K562 treated with DMSO at 1 percent for 4 hours (cell line): ENCODE data around the gene SCYGR8. TPM values are rescaled to one million over a fixed set of nuclear protein-coding genes. Genes with fewer than 3 reads are reported as not detected.

Experiments used
- total RNA-seq: library from RNA; unstranded; fragments of 300-600 nt; gene quantifications from 2 replicates; pipeline ENCODE4 v1.2.3, GENCODE V29; 2022; ENCODE audit not compliant: insufficient read depth

Gene SCYGR8, protein sequence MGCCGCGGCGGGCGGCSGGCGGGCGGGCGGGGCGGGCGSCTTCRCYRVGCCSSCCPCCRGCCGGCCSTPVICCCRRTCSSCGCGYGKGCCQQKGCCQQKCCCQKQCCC
- not detected in 2 replicates for total RNA-seq

DNA sequence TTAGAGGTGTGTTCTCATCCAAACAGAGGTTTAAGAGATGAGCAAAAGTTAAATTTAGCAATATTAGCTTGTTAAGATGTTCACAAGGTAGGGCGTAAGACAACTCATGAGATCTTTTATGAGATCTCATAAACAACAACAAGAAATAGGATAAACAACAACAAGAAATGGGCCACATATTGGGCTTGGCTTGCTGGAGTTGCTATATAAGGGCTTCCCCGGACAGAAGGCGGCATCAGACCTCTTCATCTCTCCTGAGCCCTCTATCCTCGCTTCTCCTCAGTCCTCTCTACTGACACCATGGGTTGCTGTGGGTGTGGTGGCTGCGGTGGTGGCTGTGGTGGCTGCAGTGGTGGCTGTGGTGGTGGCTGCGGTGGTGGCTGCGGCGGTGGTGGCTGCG lies at the start of gene SCYGR8:
SCYGR8 (plus strand) TSS at position 301 of the 400 bp plus-strand sequence; CDS start at position 301, 0 bp downstream.

DNA sequence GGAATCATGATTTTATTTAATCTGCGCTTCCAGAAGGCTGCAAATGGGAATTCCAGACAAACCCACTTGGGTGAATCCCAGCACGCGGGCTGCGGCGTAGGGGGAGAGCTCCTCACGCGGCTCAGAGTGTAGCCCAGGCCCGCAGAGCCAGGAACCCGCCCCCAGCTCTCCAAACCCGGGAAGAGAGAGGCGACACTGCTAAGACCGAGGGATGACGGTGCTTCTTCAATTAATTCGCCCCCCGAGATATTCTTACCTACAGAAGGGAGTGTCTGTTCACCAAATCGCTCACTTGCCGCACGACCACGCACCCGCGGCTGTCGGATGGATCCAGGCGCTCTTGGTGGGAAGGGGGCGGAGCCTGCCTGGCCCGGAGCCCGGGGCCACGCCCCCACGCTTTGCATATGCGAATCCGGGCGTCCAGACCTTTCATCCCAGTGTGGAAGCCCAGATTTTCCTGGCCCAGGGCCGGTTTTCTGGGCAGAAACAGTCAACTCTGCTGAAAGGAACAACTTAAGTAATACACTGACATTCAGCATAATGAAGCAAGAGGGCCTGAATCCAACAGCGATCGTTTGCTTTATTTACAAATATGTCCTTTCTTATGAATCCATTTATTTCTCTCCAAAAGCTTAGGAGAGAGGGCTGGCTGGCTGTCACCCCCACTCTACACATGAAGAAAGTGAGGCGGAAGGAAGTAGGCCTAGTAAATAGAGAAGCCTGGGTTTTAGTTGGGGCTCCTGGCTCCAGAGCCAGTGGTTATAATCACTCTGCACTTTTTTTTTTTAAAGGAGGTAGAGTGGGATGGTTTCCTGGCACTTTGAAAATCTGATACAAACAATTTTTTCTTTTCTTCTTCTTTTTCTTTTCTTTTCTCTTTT lies 27.8 kb upstream of the SCYGR8 start, which contains the start of gene SLC19A3:
SLC19A3 (minus strand) TSS at position 342 of the 881 bp plus-strand sequence. CDS start 15,710 bp downstream, outside the sequence.

DNA sequence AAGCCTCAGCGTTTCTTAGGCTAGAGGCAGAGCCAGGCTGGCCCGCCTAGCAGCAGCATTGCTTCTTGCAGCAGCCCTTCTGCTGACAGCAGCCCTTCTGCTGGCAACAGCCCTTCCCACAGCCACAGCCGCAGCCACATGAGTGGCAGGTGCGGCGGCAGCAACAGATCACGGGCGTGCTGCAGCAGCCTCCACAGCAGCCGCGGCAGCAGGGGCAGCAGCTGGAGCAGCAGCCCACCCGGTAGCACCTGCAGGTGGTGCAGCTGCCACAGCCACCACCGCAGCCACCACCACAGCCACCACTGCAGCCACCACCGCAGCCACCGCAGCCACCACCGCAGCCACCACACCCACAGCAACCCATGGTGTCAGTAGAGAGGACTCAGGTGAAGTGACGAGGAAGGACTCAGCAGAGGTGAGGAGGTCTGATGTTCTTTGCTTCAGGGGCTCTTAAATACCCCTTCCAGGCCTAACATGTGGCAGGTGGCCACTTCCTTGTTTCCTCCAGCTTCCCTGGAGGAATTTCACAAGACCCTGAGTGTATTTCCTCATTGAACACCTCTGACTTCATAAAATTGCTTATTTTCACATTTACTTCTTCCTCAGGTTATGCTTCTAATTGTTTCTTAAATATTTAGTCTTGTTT lies 21.2 kb upstream of the SCYGR8 start, which contains the start of gene SCYGR6:
SCYGR6 (minus strand) TSS at position 364 of the 646 bp plus-strand sequence; CDS start at position 364, 0 bp downstream.

DNA sequence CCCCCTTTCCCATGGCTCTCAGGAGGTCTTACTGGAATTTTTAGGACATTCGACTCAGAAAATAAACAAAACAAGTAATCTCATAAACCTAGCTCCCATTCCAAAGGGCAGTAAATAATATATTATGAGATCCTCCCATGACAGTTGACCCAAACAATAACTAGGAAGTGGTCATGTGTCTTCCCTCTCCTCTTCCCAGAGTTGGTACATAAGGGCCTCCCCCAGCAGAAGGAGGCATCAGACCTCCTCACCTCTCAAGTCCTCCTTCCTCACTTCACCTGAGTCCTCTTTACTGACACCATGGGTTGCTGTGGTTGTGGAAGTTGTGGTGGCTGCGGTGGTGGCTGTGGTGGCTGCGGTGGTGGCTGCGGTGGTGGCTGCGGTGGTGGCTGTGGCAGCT lies 17.7 kb upstream of the SCYGR8 start, which contains the start of gene SCYGR7:
SCYGR7 (plus strand) TSS at position 301 of the 400 bp plus-strand sequence; CDS start at position 301, 0 bp downstream.

Other genes with a start within 250 kb of the SCYGR8 start
- gene SCYGR2, start 147.0 kb upstream of the SCYGR8 start, total RNA-seq, result not detected in 2 replicates
- gene SCYGR3, start 131.1 kb upstream of the SCYGR8 start, total RNA-seq, result not detected in 2 replicates
- gene SCYGR4, start 128.4 kb upstream of the SCYGR8 start, total RNA-seq, result not detected in 2 replicates
- not detected in 2 replicates for gene SCYGR5, start 79.1 kb upstream of the SCYGR8 start, total RNA-seq
- gene SLC19A3, start 27.9 kb upstream of the SCYGR8 start, total RNA-seq, result not detected in 2 replicates
- gene SCYGR6, start 21.1 kb upstream of the SCYGR8 start, total RNA-seq, result not detected in 2 replicates
- not detected in 2 replicates for gene SCYGR7, start 17.6 kb upstream of the SCYGR8 start, total RNA-seq
- gene CCL20, start 67.9 kb downstream of the SCYGR8 start, total RNA-seq, result not detected in 2 replicates
- not detected in 2 replicates for gene DAW1, start 125.7 kb downstream of the SCYGR8 start, total RNA-seq